NCI-H82 treated with DMSO at 0.1 percent for 48 hours (cell line): ENCODE data around the gene BMAL1.

Source experiments
- DNase-seq: peaks from one replicate; lab custom pipeline; 2025; ENCODE audit not compliant: unreplicated experiment; lab: John Stamatoyannopoulos, UW

BMAL1 gene

DNA sequence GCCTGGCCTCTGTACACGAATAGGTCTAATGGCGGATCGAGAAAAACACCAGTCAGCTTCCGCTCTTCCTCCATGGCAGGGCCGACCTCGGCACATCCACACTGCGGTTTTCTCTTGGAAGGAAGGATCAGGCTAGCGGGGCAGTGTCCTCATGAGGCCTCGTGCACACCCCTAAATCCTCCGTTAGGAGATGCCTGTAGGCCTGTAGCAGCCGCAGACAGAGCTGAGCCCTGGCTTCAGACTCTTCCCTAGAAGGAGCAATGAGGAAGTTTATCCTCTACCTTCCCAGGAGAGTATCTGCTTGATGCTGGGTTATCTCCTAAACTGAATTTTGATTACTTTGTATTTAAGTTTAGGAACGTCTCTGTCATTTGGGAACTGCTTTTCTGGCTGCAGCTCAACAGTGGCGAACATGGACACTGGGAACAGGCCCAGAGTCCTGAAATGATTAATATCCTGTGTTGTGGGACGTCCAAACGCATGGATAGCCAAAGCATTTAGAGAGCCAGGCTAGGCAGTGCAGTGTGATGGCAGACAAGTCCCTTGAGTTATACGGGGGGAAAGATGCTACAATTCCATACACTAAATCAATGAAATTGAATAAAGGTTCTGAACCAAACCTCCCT lies 16.5 kb upstream of the BMAL1 start:
- no peak for DNase-seq

DNA sequence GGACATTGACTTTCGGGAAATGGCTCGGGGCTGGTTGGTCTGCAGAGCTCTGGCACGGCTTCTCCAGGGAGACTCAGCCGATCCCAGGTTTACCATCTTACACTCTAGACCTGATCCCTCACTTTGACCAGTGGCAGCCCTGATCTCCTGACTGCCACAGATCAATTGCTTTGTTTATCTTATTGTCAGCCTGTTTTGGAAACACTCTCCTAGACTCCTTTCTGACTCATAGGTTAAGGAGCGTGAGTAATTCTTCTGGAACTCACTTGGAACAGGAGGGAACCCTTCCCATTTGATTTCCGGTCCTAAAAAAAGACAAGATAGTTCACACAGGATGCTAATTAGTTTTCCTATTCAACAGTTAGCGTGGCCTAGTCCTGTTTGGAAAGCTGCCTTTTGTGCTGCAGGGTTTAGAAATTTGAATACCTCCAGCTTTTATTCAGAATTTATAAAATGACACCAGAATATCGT lies 16.0 kb upstream of the BMAL1 start:
- no peak for DNase-seq

DNA sequence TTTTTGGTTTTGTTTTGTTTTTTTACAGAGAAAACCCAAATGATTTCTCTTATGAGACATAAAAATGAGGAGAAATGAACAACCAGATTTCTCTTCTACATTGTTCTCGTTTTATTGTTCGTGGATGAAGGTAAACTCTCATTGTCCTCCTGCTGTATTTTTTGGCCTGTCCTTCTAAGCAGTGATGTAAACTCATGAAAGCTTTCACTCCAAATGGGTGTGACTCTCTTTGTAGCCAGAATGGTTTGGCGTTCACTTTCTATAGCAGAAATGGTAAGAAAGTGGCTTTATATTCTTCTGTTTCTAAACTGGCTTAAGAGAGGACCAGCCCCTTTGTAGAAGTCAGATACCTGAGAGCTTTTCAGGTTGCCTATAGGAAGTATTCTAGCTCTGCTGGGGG lies 15.5 kb upstream of the BMAL1 start:
- no peak for DNase-seq

DNA sequence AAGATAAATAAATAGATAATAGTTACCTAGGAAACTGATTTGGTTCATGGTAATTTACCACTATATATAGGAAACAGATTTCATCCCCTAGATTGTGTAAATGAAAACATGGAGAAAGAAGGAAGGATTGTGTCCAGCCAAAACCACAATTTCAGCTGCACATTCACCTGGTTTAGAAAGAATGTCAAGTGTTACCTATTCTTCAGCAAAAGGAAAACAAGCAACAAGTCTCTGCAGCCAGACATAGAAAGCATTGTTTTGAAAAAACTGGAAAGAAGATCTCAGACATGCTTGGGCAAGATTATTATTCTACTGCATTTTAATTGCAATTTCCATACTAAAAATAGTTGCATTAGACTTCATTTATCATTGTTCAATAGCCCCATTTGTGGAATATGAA lies 8.8 kb upstream of the BMAL1 start:
- DNase-seq, result no peak

DNA sequence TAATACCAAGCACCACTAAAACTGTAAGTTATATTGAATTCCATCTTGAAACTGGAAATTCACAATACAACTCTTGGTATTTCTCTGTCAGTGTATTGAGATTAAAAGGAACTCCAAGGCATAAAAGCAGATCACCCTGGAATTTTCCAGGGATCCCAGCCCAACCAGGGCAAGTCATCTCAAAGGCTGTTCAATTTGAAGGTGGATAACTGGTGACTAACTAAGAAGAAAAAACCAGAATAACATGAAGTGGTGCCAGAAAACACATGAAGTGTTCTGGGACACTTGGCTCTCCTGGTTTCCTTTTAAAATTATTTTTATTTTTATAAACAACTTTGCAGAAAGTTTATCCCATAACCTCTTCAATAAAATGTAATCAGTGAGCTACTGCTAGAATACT lies 7.8 kb upstream of the BMAL1 start:
- no peak for DNase-seq

DNA sequence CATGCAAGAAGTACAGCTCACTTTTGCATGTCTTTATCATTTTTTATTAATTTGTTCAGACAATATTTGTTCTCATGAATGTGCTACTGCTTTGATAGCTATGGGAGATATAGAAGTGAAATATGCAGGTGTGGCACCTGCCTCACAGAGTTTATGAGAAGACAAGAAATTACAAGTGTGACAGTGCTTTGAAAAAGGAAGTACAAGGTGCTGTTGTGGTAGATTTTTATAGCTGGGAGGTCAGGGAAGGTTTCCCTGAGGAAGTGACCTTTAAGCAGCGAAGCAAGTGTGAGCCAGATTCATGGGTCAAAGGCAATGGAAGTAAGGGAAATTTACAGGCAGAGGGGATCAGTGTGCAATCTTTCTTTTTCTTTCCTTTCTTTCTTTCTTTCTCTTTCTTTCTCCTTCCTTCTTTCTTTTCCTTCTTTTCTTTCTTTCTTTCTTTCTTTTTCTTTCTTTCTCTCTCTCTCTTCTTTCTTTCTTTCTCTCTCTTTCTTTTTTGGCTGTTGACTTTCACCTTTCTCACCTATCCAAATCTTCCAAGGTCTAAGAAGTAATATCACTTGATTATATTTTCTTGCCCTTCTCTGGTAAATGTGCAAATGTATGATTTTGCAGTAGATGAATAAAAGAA lies 6.4 kb upstream of the BMAL1 start:
- no peak for DNase-seq

DNA sequence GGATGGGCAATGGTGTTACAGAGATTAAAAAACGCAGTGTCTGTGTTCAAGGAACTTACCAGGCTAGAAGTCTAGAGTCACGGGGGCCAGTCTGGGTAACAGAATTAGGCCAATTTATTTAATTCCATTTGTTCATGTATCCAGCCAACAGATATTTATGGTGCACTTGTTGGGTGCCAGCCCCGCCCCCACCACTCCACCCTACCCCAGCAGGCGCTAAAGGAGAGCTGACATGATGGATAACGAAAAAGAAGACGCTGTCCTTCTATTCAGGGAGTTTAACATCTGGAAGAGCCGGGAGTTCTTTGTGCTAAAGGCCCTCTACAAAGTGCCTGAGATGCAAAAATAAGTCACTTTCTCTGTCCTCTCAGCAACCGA lies 1.1 kb upstream of the BMAL1 start:
- no peak for DNase-seq

DNA sequence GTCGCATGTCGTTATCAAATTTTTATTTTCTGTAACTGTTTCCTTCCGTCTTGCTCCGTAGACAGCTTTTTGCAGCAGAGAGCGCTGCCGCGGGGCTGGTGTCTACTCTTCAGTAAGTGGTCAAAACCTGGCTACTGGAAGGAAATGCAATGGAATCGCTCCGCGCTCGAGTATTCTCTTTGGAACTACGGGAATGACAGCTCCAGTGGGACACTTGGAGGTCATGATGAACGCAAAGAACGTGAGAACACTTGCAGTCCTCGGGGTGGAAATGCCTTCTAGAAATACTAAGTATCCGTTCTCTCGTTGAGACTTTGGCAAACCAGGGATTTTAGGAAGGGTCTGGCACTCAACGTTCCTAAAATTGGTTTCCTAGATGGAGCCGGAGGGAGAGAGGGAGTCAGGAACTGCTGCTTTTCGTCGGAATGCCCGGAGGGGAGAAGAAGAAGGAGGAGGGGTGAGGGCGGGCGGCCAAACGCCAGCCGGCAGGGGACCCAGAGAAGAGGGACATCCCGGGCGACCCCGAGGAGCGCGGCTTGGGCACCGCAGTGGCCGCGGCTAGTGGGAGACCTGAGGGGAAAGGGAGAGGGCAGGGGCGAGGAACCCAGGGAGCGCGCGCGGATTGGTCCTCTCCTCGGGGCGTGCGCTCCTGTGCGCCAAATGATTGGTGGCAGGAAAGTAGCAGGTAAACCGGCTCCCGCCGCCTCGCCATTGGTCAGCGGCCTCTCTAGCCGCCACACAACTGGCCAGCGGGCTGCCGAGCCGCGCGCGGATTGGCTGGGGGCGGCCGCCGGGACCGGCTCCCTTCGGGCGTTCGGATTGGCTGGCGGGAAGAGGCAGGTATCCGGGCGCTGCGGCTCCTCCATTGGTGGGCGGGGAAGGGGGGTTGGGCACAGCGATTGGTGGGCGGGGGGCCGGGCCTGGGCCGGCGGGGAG lies 490 bp upstream of the BMAL1 start:
- peak; percentile 86 for DNase-seq

DNA sequence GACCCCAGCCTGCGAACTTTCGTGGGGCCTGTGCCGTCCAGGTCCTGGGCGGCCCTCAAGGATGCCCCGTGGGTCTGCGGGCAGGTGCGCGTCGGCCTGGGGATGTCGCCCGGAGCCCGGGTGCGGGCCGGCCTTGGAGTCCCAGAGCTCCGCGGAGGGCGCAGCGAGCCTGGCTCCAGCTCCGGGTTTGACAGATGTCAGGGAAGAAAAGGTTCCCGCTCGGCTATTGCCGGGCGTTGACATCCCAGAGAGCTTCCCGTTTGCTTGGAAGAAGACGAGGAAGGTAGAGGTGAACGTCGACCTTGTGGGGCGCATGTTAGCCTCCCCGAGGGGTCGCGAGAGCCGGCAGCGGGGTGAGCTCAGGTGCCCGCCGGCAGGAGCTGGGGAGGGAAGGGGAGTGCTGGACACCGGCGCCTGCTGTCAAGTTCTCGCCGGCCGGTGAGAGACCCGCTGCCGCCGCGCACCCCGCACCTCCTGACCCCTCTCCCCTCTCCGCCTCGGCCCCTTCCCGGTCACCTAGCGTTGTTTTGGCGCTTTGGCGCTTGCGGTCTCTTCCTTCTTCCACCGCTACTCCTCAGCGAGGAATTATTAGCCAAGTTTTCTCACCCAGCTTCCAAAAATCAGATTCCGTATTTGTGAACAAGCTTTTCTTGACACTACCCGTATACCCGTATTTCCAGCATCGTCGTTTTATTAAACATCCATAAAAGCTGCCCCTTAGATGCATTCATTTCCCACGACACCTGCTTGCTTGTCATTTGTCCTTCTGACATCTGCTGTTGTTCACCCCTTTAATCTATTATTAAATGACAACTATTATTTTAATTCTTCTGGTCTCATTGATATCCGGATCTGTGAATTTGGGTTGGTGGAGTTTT lies 1.3 kb downstream of the BMAL1 start:
- DNase-seq, result no peak

DNA sequence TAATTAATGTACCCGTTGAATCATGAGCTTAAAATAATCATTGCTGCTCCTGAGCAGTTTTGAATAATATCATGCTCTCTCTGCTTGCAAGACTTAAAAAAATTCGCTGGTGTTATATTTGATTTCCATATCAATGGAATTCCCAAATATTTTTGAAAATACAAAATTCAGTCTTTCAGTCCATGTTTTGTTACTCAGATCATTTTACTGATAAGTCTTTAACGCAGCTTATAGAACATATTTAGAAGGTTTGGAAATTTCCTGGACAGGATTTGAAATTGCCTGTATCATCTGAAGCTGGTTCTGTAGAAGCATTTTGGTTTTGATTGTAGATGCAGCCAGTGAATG lies 1.9 kb downstream of the BMAL1 start:
- DNase-seq, result no peak

DNA sequence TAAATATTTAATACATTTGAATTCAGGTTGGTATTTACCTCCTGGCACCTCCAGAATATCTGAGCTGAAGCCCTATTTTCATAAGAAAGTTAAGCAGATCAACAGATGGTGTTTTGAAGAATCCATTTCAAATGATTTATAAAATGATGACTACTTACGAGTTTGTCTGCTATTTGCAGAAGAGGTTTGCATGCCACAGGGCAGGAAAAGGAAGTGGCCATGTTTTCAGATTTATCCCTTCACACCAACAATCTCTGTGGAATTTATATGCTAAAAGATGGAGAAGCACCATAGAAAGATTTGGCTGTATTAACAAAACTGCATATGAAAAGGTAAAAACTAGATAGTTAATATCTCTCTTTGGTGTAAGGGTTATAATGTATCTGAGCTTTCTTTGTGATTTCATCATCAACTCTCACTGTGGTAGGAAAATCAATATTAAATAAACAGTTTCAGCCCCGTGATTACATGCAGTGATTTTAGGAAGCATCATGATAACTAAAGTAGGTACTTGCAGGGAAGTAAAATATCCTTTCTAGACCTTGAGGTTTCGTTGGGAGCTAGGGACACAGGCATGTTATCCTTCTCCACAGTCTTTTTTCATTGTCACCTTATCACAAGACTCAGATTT lies 2.6 kb downstream of the BMAL1 start:
- DNase-seq, result no peak

DNA sequence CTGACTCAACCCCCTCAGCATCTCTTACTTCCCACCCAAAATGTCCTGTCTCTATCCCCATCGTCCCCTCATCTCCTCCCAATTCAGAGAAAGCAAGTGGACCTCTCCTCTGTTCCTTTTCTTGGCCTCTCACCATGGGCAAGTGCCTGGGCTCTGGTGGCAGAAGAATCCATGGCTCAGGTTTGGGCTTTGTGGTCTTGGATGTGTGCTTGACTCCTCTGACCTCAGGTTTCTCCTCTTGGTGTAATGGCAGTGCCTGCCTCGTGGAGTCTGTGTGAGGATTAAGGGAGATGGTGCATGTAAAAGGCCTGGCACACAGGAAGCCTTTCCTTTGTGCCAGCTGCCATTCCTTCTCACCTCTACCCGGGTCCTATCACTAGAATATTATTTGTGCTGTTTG lies 3.2 kb downstream of the BMAL1 start:
- DNase-seq, result no peak

DNA sequence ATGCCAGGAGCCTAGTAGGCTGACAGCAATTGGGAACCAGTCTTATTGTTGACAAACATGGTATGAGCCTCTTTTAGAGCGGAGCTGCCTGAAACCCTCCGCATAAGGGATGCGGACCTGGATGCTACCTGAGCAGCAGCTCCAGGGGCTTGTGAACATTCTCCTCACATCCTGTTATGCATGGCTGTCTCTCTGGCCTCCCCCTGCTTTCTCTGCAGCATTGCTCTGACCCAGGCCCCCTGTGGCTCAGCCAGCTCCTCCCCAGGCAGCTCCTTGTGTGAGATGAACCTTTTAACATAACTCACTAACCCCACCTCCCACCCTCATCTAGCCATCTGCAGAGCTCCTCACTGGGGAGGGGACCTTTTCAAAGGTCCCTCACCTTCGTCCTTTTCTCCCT lies 6.0 kb downstream of the BMAL1 start:
- no peak for DNase-seq

DNA sequence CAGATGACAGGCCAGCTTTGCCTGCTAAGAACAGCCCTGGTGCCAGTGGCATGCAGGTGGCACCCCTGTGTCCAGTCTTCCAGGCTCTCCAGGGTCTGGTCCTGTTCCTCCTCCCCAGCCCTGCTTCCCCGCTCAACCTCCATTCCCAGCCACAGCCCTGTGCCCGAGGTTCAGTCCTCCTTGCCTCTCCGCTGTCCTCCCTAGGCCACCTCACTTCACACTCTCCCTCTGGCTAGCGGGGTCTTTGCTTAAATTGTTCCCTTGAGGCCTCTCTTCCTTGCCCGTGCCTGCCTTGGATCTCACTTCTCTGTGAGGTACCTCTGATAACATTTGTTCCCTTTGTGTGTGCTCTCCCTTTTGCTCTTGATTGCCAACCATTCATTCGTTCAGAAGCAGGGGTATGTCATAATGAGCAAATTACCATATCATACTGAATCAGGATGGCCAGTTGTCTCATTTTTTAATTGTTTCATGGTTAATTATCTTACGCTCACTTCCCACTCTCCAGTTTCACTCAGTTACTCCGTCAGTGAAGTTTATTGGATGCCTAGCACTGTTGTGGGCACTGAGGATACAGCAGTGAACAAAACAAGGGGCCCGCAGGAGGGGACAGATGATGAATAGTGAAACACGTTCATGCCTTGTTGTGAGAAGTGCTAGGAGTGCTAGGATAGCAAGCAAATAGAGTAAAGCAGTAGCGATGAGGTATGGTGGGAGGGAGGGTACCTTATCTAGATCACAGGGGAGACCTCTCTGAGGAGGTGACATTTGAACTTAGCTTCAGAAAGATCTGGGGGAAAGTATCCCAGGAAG lies 7.4 kb downstream of the BMAL1 start:
- DNase-seq, result no peak

DNA sequence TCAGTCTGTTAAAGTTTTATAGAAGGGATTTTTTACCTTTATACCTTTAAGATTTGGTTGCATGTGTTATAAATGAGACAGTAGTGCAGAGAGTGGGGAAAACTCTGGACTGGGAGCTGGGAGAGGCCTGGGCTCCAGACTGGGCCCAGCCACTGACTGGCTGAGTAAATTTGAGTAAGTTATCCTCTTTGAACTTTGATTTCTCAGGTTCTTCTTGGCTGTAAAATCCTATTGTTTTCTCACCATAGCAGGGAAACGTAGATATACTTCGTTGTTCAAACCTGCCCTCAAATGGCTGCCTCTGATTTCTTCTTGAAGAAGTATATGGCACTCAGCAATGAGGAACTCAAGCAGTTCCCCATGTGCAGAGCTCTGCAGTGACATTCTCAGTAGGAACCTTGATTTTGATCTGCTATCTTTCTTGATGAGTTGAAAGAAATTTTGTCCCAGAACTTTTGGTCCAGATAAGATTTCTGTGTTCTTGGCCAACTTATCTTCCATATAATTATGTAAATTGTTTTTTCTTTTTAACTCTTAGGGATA lies 8.8 kb downstream of the BMAL1 start:
- DNase-seq, result no peak

DNA sequence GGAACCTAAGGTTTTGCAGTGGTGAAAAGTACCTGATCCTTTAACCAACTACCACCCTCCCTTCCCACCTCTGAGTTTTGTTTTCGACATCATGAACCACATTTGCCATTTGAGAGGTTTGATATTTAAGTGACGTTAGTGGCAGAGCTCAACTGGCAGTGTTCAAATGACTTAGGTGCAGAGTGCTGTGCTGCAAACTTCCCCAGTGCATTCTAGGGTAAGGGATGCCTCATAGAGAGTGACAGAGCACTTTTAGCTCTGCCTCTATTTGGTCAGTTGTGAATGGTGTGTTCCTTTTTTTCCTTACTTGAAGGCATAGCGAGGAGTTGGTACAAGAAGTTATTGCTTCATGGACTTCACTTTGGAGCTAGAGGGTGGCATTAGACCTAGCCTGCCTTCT lies 9.4 kb downstream of the BMAL1 start:
- no peak for DNase-seq

DNA sequence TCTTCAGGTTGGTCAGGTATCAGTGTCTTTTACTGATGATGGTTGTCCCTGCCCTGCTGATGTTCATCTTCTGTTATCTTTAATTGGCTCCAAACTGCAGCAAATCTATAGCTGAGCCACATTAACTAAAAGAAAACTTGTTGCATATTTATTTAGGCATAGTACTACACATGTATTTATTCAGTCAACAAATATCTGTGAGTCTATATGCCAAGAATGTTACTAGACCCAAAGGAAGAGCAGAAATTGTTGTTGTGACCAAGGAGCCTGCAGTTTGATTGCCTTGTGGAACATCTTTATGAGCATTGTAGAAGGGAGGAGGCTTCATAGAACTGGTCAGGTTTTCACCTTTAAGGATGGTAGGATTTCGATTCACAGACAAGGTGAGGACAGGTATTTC lies 10.1 kb downstream of the BMAL1 start:
- no peak for DNase-seq

DNA sequence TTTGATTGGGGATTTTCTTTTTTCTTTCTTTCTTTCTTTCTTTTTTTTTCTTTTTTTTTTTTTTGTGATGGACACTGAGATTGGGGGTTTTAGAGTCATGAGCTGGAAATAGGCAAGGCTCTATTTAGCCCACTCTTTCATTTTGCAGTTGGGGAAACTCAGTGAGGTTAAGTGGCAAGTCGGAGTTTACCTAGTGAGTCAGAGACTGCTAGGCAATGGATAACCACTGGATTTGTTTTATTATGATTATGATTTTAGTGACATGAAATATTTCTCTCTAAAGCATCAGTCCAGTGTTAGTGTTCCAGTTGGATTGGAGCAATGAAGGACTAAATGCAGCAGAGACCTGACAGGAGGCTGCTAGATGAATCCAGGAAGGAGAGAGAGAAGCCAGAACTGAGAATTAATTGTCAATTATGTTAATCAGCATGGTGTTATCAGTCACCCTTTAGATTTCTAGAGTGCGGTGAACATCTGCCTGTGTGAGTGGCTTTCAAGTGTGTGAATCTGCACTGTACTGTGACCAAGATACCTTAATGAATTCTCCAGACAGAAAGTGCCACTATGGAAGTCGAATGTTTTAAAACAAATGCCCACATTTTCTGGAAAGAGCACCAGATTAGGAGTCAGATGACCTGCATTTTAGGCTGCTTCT lies 10.9 kb downstream of the BMAL1 start:
- DNase-seq, result no peak

DNA sequence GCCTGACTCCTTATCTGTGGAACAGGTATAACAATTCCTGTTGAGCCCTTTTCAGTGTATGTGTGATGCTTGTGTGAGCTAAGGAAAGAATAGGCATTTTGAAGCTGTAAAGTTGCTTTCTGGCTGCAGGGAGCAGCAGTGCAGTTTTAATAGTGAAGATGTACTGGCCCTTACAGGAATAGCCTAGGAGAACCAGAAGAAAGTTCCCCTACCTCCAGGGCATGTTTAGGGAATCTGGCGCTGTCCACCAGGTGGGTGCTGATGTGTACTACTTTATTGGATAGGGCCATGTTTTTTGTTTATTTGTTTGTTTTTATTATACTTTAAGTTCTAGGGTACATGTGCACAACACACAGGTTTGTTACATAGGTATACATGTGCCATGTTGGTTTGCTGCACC lies 11.5 kb downstream of the BMAL1 start:
- no peak for DNase-seq
